ENCODE data around the gene HAUS7.

HAUS7 gene

GRCh38 chrX:153499341-153499740, 29.0 kb upstream of the HAUS7 start:
- no peak for DNase-seq (ENCODE audit: low read depth)

GRCh38 chrX:153498453-153498852, 28.1 kb upstream of the HAUS7 start:
- DNase-seq (ENCODE audit: low read depth), result no peak

GRCh38 chrX:153496590-153496959, 26.2 kb upstream of the HAUS7 start:
- no peak for DNase-seq (ENCODE audit: low read depth)

- DNase-seq (ENCODE audit: low read depth), result no peak
Observed at GRCh38 chrX:153495903-153496589, 25.7 kb upstream of the HAUS7 start.

GRCh38 chrX:153495362-153495751, 25.0 kb upstream of the HAUS7 start:
- no peak for DNase-seq (ENCODE audit: low read depth)

- DNase-seq (ENCODE audit: low read depth), result no peak
Observed at GRCh38 chrX:153494541-153495361, 24.4 kb upstream of the HAUS7 start, which contains the start of gene BGN. BGN (plus strand) TSS chrX:153494980; CDS start chrX:153504632, 9,652 bp downstream.

GRCh38 chrX:153494061-153494460, 23.7 kb upstream of the HAUS7 start:
- DNase-seq (ENCODE audit: low read depth), result no peak

GRCh38 chrX:153493085-153493484, 22.7 kb upstream of the HAUS7 start:
- no peak for DNase-seq (ENCODE audit: low read depth)

- no peak for DNase-seq (ENCODE audit: low read depth)
Observed at GRCh38 chrX:153492543-153492942, 22.2 kb upstream of the HAUS7 start.

GRCh38 chrX:153491918-153492317, 21.5 kb upstream of the HAUS7 start:
- DNase-seq (ENCODE audit: low read depth), result no peak

GRCh38 chrX:153491351-153491914, 21.1 kb upstream of the HAUS7 start:
- DNase-seq (ENCODE audit: low read depth), result no peak

- DNase-seq (ENCODE audit: low read depth), result no peak
Observed at GRCh38 chrX:153490217-153490930, 20.0 kb upstream of the HAUS7 start.

- no peak for DNase-seq (ENCODE audit: low read depth)
Observed at GRCh38 chrX:153488231-153488914, 18.0 kb upstream of the HAUS7 start.

- no peak for DNase-seq (ENCODE audit: low read depth)
Observed at GRCh38 chrX:153487590-153488071, 17.3 kb upstream of the HAUS7 start.

GRCh38 chrX:153486171-153486570, 15.8 kb upstream of the HAUS7 start:
- no peak for DNase-seq (ENCODE audit: low read depth)

GRCh38 chrX:153485396-153486080, 15.2 kb upstream of the HAUS7 start:
- DNase-seq (ENCODE audit: low read depth), result no peak

GRCh38 chrX:153482376-153483015, 12.1 kb upstream of the HAUS7 start:
- DNase-seq (ENCODE audit: low read depth), result no peak

- DNase-seq (ENCODE audit: low read depth), result no peak
Observed at GRCh38 chrX:153481043-153481442, 10.7 kb upstream of the HAUS7 start.

GRCh38 chrX:153478746-153479145, 8.4 kb upstream of the HAUS7 start:
- DNase-seq (ENCODE audit: low read depth), result no peak

- DNase-seq (ENCODE audit: low read depth), result no peak
Observed at GRCh38 chrX:153477901-153478300, 7.5 kb upstream of the HAUS7 start.
